Activated T-cell treated with anti-CD3 and anti-CD28 coated beads, Interleukin-2, amount 50 U/mL, for 4 hours (primary cell): ENCODE measurements around the gene NBPF20. TPM values are rescaled to one million over a fixed set of nuclear protein-coding genes. Genes with fewer than 3 reads are reported as not detected.
"Not testable (repeated sequence)": the region's sequence is repeated elsewhere in the genome, so short reads cannot be mapped to it uniquely, and the experiment has no call there.

ENCODE experiments used
- ATAC-seq, 2 donors: fragments of 200-7000 bp; cut with Tn5 transposase; one replicate each; pipeline ENCODE4 v1.10.0; 2021
- DNase-seq: peaks from one replicate; pipeline ENCODE4 v3.0.0-alpha.2; 2020
- H3K27me3 Mint-ChIP-seq: one replicate; pipeline ENCODE4 v1.8.0; 2021; ENCODE audit warnings: low read depth, mixed read lengths
- H3K36me3 Mint-ChIP-seq: one replicate; pipeline ENCODE4 v1.8.0; 2022; ENCODE audit warnings: mixed read lengths; ENCODE audit not compliant: insufficient read depth
- H3K4me1 Mint-ChIP-seq: one replicate; pipeline ENCODE4 v1.8.0; 2021; ENCODE audit warnings: low read depth, mixed read lengths
- H3K4me3 Mint-ChIP-seq: one replicate; pipeline ENCODE4 v1.8.0; 2021; ENCODE audit warnings: mild to moderate bottlenecking, moderate library complexity, mixed read lengths
- H3K9me3 Mint-ChIP-seq: one replicate; pipeline ENCODE4 v1.8.0; 2021; ENCODE audit warnings: mixed read lengths
- total RNA-seq, 3 donors: library from RNA; stranded (reverse); gene quantifications; one replicate each; pipeline ENCODE4 v1.2.1, GENCODE V29; 2021

The NBPF20 gene, protein sequence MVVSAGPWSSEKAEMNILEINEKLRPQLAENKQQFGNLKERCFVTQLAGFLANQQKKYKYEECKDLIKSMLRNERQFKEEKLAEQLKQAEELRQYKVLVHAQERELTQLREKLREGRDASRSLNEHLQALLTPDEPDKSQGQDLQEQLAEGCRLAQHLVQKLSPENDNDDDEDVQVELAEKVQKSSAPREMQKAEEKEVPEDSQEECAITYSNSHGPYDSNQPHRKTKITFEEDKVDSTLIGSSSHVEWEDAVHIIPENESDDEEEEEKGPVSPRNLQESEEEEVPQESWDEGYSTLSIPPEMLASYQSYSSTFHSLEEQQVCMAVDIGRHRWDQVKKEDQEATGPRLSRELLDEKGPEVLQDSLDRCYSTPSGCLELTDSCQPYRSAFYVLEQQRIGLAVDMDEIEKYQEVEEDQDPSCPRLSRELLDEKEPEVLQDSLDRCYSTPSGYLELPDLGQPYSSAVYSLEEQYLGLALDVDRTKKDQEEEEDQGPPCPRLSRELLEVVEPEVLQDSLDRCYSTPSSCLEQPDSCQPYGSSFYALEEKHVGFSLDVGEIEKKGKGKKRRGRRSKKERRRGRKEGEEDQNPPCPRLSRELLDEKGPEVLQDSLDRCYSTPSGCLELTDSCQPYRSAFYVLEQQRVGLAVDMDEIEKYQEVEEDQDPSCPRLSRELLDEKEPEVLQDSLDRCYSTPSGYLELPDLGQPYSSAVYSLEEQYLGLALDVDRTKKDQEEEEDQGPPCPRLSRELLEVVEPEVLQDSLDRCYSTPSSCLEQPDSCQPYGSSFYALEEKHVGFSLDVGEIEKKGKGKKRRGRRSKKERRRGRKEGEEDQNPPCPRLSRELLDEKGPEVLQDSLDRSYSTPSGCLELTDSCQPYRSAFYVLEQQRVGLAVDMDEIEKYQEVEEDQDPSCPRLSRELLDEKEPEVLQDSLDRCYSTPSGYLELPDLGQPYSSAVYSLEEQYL (N-terminal part only)
- total RNA-seq = 1 to 10 TPM in 2 of 3 donors, under 1 TPM in 1; 0.99 to 2.0 (median 1.3) TPM

DNA sequence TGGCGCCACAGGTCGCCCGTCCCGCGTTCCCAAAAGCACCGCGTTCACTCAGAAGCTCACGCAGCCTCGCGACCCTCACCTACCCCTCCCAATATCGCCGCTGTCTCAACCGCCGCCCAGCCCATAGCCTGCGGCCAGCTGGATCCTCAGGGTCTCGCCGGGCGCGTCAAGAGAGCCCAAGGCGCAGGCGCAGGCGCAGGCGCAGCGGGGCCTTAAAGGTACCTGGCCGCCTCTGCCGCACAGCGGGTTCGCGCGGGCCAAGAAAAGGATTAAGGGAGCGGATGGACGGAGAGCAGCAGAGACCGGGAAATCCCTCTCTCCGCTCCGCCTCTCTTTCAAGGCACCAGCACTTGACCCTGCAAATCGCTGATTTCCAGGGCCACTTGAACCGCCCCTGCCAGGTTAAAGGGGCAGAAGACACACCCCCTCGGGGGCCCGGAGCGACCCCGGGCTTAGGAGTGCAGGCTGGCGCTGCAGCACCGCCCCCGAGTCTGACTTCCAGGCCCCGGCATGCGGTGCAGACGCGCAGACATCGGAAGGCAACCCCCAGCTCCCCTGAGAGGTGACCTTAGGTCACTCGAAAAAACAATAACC lies at the start of gene NBPF20:
Gene NBPF20 (minus strand): TSS at position 168 of the 594 bp plus-strand sequence. CDS start 20,331 bp downstream, outside the sequence.
- peaks cover 11% of the 10 kb centered on the region for H3K4me1 Mint-ChIP-seq
- peaks cover 2% of the 10 kb centered on the region for H3K36me3 Mint-ChIP-seq
- peaks cover 21% of the 10 kb centered on the region for H3K9me3 Mint-ChIP-seq
- DNase-seq = peak; percentile 74
- H3K27me3 Mint-ChIP-seq = peaks cover 31% of the 10 kb centered on the region
- ATAC-seq = peak; percentile 98
- H3K4me3 Mint-ChIP-seq = peak within 1 kb of the TSS; percentile 91

DNA sequence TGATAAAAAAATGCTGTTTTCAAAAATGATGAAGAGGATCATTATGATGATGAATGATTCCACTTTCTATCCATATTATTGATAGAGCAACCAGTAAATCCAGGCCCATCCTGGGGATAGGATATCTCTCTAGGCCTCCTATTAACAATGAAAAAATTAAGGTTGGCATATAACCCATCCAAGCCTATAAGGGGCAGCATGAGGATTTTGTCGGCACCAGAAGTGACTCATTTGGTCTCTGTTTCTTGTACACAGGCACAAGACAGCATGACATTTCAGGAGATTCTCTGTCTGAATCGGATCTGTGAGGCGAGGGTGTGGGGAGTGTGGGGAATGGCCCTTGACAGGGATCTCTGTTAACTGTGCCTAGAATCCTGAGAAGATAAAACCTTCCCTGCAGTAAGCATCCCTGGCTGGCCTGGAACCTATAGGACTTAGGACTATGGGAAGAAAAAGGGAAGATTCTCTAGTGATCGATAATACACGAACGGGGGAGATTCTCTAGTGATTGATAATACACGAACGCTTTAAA lies 49.5 kb upstream of the NBPF20 start:
- H3K4me1 Mint-ChIP-seq, DNase-seq, H3K36me3 Mint-ChIP-seq, H3K9me3 Mint-ChIP-seq: not testable (repeated sequence)
- Mint-ChIP-seq H3K4me3 (peak overlapping the region; percentile 73), H3K27me3 (peaks cover 18% of the 10 kb centered on the region)
- ATAC-seq = peak in 1 of 2 donors; percentile 28

DNA sequence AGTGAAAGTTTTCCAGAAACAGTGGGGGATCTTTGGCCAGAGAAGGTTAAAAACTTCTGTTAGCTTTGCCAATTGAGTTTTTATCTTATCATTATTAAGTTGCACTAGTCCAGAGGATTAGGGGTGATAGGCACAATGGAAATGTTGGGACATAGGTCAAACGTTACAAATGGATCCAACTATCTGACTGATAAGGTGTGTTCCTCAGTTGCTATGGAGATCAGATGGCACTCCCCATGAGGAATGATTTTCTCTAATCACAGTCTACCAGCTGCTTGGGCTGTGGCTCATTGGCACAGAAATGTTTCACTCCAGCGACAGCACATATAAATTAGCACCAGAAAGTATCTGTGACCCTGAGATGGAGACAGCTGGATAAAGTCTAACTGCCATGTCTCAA lies 47.3 kb upstream of the NBPF20 start:
- H3K36me3 Mint-ChIP-seq, H3K4me1 Mint-ChIP-seq, H3K9me3 Mint-ChIP-seq, H3K4me3 Mint-ChIP-seq, DNase-seq, ATAC-seq: not testable (repeated sequence)
- H3K27me3 Mint-ChIP-seq = peaks cover 17% of the 10 kb centered on the region

DNA sequence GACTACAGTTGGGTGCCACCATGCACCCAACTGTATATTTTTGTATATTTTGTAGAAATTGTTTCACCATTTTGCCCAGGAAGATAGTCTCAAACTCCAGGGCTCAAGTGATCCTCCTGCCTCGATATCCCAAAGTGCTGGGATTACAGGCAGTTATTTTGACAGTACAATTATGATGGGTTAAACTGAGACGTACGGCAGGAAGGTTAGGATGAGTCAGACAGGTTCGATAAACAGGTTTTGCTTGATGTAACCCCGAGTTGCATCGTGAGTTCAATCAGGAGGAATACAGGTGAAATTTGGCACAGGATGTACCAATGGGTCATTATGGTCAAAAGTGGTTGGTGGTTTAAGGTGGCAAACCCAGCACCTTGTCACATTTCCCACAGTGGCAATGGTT lies 46.0 kb upstream of the NBPF20 start:
- ATAC-seq, H3K4me1 Mint-ChIP-seq, DNase-seq, H3K9me3 Mint-ChIP-seq, H3K4me3 Mint-ChIP-seq, H3K36me3 Mint-ChIP-seq: not testable (repeated sequence)
- peaks cover 17% of the 10 kb centered on the region for H3K27me3 Mint-ChIP-seq

DNA sequence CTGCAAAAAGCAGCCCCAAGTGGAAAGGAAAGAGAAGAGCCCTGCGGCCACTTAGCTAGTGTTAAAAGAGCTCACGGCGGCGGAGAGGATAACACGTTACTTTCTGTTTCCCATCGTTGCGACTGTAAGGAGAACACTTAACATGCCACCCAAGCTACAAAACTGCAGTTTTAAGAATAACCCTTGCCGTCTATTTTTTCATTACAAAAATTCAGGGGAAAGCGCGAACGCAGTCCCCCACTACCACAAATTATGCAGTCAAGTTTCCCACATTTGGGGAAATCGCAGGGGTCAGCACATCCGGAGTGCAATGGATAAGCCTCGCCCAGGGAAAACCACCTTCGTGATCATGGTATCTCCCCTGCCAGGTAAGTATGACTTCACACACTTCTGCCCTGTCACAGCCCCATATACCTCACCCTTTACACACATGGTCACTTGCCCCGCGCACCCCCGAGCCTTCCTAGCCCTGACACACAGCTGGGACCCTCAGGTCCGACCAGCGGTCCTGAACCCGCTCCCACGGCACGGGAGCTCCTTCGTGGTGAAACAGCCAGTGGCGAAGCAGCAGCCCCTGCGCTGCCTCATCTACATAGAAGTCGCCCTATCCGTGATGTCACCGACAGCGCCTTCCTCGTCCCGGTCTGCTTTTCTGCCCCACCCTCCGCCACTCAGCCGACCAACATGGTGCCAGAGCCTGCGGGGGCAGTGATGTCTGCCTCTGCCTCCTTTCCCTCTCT lies 40.2 kb upstream of the NBPF20 start:
- peak overlapping the region; percentile 81 for H3K4me3 Mint-ChIP-seq
- ATAC-seq = peak; percentile 87 to 92
- not testable (repeated sequence) for H3K4me1 Mint-ChIP-seq, H3K27me3 Mint-ChIP-seq, H3K9me3 Mint-ChIP-seq, H3K36me3 Mint-ChIP-seq
- DNase-seq = peak; percentile 53

DNA sequence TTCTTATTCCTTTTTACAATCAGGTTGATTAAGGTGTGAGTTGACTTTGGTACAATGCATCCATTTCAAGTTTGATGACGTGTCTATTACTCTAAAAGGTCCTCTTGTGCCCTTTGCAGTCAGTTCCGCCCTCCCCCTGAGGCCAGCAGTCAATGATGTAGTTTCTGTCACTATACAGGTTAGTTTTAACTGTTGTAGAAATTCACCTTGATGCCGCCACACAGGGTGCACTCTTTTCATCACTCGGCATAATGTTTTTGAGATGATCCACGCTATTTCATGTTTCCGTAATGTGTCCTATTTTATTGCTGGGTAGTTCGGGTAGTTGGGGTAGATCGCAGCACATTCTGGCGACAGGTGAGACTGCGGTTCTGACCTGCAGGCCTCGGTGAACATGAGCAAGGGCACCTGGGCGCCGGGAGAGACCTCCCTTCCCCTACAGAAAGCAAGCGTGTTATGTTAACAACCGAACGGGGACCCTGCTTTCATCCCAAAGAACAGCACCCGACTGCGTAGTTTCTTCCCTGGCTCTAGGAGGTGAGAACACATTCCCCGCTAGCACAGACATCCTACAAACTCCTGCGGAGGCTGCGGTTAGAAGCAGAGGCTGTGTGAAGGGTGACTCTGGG lies 39.4 kb upstream of the NBPF20 start:
- H3K4me3 Mint-ChIP-seq = peak overlapping the region; percentile 81
- H3K27me3 Mint-ChIP-seq, H3K9me3 Mint-ChIP-seq, H3K36me3 Mint-ChIP-seq, H3K4me1 Mint-ChIP-seq, DNase-seq: not testable (repeated sequence)
- ATAC-seq = peak in 1 of 2 donors; percentile 15

DNA sequence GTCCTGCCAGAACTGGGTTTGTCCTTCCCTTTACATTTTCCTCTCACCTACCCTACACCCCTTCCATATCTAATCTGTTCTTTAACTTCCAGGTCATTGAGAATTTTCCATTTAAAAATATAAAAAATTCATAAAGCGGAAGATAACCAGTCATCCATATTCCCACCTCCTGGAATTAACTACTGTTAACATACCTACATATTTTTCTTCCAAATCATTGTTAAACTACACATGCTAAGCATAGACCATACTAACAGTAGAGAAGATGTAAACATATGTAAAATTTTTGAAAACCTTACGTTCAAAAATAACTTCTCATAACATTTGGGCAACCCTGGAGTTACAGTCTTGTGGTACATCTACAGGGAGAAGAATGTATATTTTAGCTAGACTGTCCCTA lies 38.6 kb upstream of the NBPF20 start:
- not testable (repeated sequence) for H3K27me3 Mint-ChIP-seq, H3K4me1 Mint-ChIP-seq, DNase-seq

DNA sequence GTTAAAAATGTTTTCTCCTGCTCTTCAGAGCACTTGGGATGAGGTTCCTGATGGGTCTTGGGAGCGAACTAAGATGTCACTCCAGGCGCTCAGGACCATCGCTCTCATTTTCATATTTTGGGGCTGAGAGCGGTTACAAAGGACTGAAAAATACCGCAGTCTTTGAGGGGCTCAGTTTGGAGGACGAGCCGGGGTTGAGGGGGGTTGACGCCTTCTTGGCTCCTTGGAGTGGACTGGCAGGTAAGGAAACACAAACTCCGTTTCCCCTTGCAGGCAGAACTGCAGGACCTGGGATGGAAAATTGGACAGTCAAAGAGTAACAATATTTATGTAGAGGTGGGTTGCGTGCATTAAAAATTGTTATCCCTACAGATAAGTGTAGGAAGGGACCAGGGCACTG lies 35.3 kb upstream of the NBPF20 start:
- H3K9me3 Mint-ChIP-seq, H3K36me3 Mint-ChIP-seq, DNase-seq, ATAC-seq, H3K4me3 Mint-ChIP-seq, H3K4me1 Mint-ChIP-seq: not testable (repeated sequence)
- peaks cover 14% of the 10 kb centered on the region for H3K27me3 Mint-ChIP-seq

More for the DNA sequence above, 38.6 kb upstream of the NBPF20 start:
- H3K36me3 Mint-ChIP-seq, H3K4me3 Mint-ChIP-seq, ATAC-seq, H3K9me3 Mint-ChIP-seq: not testable (repeated sequence)

DNA sequence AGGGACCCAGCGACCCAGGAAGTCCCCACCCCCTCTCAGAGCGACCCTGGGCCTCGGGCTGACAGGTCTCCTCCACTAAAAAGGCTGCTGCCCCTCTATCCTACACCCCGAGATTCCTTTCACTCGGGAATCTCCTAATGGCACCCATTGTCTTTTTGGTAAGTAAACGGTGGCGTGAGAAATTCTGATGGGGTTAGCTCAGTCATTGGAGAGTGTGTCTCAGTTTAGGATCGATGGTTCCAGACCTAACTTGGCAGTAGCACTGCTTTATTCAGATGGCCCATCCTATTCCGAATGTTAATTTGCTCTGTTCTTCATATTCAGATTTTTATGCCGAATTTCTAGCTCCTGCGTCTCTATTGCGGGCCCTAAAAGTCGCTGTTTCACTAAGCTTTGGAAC lies 34.6 kb upstream of the NBPF20 start:
- not testable (repeated sequence) for H3K36me3 Mint-ChIP-seq, DNase-seq, H3K4me3 Mint-ChIP-seq, H3K9me3 Mint-ChIP-seq, H3K4me1 Mint-ChIP-seq
- peaks cover 17% of the 10 kb centered on the region for H3K27me3 Mint-ChIP-seq
- ATAC-seq = peak in 1 of 2 donors; percentile 11

DNA sequence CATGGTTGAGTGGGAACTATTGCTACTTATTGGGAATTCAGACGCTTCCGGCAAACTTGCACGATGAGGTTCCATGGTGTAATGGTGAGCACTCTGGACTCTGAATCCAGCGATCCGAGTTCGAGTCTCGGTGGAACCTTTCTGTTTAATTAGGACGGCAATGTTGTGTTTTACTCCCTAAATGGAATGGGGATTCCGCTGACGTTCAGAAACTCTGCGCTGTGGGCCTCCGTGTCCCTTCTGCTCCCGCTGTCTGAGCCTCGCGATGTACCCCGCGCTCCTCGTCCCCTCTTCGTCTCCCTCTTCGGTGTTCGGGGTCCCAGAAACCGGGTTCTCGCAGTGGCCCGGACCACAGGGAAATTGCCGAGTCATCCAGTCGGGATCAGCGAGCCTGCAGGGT lies 34.2 kb upstream of the NBPF20 start:
- H3K4me1 Mint-ChIP-seq, H3K36me3 Mint-ChIP-seq, DNase-seq, H3K9me3 Mint-ChIP-seq, H3K4me3 Mint-ChIP-seq: not testable (repeated sequence)
- H3K27me3 Mint-ChIP-seq = peaks cover 21% of the 10 kb centered on the region
- ATAC-seq = peak; percentile 72 to 76

DNA sequence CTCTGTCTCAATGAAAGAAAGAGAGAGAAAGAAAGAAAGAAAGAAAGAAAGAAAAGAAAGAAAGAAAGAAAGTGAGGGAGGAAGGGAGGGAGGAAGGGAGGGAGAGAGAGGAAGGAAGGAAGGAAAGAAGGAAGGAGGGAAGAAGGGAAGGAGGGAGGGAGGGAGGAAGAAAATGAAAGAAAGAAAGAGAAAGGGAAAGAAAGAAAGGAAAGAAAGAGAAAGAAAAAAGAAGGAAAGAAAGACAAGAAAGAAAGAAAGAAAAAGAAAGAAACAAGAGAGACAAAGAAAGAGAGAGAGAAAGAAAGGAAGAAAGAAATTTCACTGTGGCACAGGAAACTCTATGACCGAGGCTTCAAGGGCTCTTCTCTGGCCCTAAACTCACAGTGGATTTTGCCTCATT lies 33.7 kb upstream of the NBPF20 start:
- peaks cover 23% of the 10 kb centered on the region for H3K27me3 Mint-ChIP-seq
- not testable (repeated sequence) for H3K4me3 Mint-ChIP-seq, H3K36me3 Mint-ChIP-seq, DNase-seq, H3K9me3 Mint-ChIP-seq, ATAC-seq, H3K4me1 Mint-ChIP-seq

DNA sequence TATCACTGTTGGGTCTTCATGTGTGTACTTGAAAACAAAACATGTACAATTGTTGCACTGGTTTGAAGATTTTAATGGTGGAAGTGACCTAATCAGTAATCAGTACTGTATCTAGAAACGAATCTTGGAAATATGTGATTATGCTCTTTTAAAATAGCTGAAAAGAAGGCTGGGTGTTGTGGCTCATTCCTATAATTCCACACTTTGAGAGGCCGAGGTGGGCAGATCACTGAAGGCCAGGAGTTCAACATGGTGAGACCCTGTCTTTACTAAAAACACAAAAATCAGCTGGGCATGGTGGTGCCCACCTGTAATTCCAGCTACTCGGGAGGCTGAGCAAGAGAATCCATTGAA lies 29.4 kb upstream of the NBPF20 start:
- ATAC-seq, H3K4me3 Mint-ChIP-seq, H3K36me3 Mint-ChIP-seq, H3K4me1 Mint-ChIP-seq, H3K9me3 Mint-ChIP-seq, DNase-seq: not testable (repeated sequence)
- peaks cover 32% of the 10 kb centered on the region for H3K27me3 Mint-ChIP-seq
